Activated B cell treated with CpG ODN at 0.5 μM for 24 hours (primary cell): ENCODE measurements around the gene PRKCB. TPM values are rescaled to one million over a fixed set of nuclear protein-coding genes. Genes with fewer than 3 reads are reported as not detected.

Source experiments
- ATAC-seq: fragments of 200-7000 bp; cut with Tn5 transposase; one replicate; pipeline ENCODE4 v1.10.0; 2021; ENCODE audit warnings: low read depth, mild to moderate bottlenecking, moderate library complexity
- CTCF ChIA-PET: fragments of 350-600 bp; sonication (Branson Sonifier 250); formaldehyde crosslinking; loops from one replicate; lab custom pipeline; 2021; ENCODE audit warnings: antibody characterized with exemption; lab: Charles Lee
- POLR2A ChIA-PET: fragments of 350-600 bp; sonication (Branson Sonifier 250); formaldehyde crosslinking; loops from one replicate; lab custom pipeline; 2021; ENCODE audit warnings: antibody characterized with exemption; lab: Charles Lee
- DNase-seq: peaks from one replicate; pipeline ENCODE4 v3.0.0; 2022
- H3K27ac Mint-ChIP-seq: one replicate; pipeline ENCODE4 v1.8.0; 2020; ENCODE audit warnings: mixed read lengths
- H3K27me3 Mint-ChIP-seq: one replicate; pipeline ENCODE4 v1.8.0; 2021; ENCODE audit warnings: mixed read lengths
- H3K36me3 Mint-ChIP-seq: one replicate; pipeline ENCODE4 v1.8.0; 2021; ENCODE audit warnings: low read depth, mixed read lengths
- H3K4me1 Mint-ChIP-seq: one replicate; pipeline ENCODE4 v1.8.0; 2021; ENCODE audit warnings: mixed read lengths
- H3K4me3 Mint-ChIP-seq: one replicate; pipeline ENCODE4 v1.8.0; 2020; ENCODE audit warnings: mild to moderate bottlenecking, mixed read lengths
- H3K9me3 Mint-ChIP-seq: one replicate; pipeline ENCODE4 v1.8.0; 2020; ENCODE audit warnings: mixed read lengths
- CTCF ChIP-seq: fragments of 200-600 bp; IDR thresholded peaks from one replicate; pipeline ENCODE4 v1.8.0; 2022; ENCODE audit warnings: antibody characterized with exemption, mild to moderate bottlenecking
- intact Hi-C: fragments of 100-400 bp; cut with micrococcal nuclease; formaldehyde crosslinking; loops from one replicate; pipeline ENCODE4 v1.15.1; 2024
- total RNA-seq: library from RNA; stranded (reverse); gene quantifications from 2 replicates; pipeline ENCODE4 v1.2.3, GENCODE V29; 2022

PRKCB gene
- total RNA-seq, 1 donor from 2014 or later: 146 TPM

GRCh38 chr16:23838485-23839142, 2.8 kb downstream of the PRKCB start:
- POLR2A ChIA-PET: interaction anchor here (0.5 to 2.0 kb wide), 7 partner anchors 8 to 197 kb away, joined by 3 to 15 read pairs (median 3); no protein-coding TSS in a partner anchor
- Mint-ChIP-seq H3K4me3 (peak overlapping the region; percentile 98), H3K27me3 (no peaks in the 10 kb centered on the region), H3K4me1 (peaks cover 68% of the 10 kb centered on the region), H3K9me3 (no peaks in the 10 kb centered on the region), H3K36me3 (peaks cover 35% of the 10 kb centered on the region), H3K27ac (peak overlapping the region; percentile 91)
- TF ChIP-seq CTCF: no peak
- ATAC-seq (peak; percentile 26), DNase-seq (no peak)
- intact Hi-C loops: loop anchor here (1.0 kb wide), 1 partner anchor 10 kb away; no protein-coding TSS in a partner anchor
- CTCF ChIA-PET: interaction anchor here (0.7 to 1.9 kb wide), 5 partner anchors 15 to 172 kb away, joined by 4 to 9 read pairs (median 5); no protein-coding TSS in a partner anchor

- intact Hi-C loops: no loop called here
- Mint-ChIP-seq H3K4me1 (peaks cover 78% of the 10 kb centered on the region), H3K27ac (peak overlapping the region; percentile 91), H3K27me3 (no peaks in the 10 kb centered on the region), H3K9me3 (no peaks in the 10 kb centered on the region), H3K36me3 (peaks cover 47% of the 10 kb centered on the region), H3K4me3 (peak overlapping the region; percentile 98)
- CTCF ChIA-PET: interaction anchor here (1.4 kb wide), 3 partner anchors 37 to 170 kb away, joined by 3 to 8 read pairs (median 4); no protein-coding TSS in a partner anchor
- POLR2A ChIA-PET: interaction anchor here (1.2 to 2.3 kb wide), 5 partner anchors 17 to 174 kb away, joined by 3 to 17 read pairs (median 5); no protein-coding TSS in a partner anchor
- ATAC-seq (no peak), DNase-seq (no peak)
- no peak for TF ChIP-seq CTCF
These were observed 4.5 kb downstream of the PRKCB start for GRCh38 chr16:23840310-23840709.

- DNase-seq (no peak), ATAC-seq (peak; percentile 14)
- Mint-ChIP-seq H3K27ac (peak overlapping the region; percentile 85), H3K4me3 (peak overlapping the region; percentile 3), H3K36me3 (peaks cover 55% of the 10 kb centered on the region), H3K27me3 (no peaks in the 10 kb centered on the region), H3K9me3 (no peaks in the 10 kb centered on the region), H3K4me1 (peaks cover 88% of the 10 kb centered on the region)
- intact Hi-C loops: loop anchor here (2.0 kb wide), 1 partner anchor 39 kb away; no protein-coding TSS in a partner anchor
- ChIA-PET CTCF (interaction anchor here (1.0 to 1.5 kb wide), 4 partner anchors 11 to 168 kb away, joined by 4 to 8 read pairs (median 6); no protein-coding TSS in a partner anchor), POLR2A (interaction anchor here (0.7 to 3.2 kb wide), 10 partner anchors 10 to 107 kb away, joined by 3 to 25 read pairs (median 8); no protein-coding TSS in a partner anchor)
- no peak for TF ChIP-seq CTCF
These were observed 6.4 kb downstream of the PRKCB start for GRCh38 chr16:23842137-23842600.

- ChIA-PET POLR2A (interaction anchor here (0.6 to 3.2 kb wide), 11 partner anchors 9 to 171 kb away, joined by 3 to 25 read pairs (median 4); no protein-coding TSS in a partner anchor), CTCF (interaction anchor here (1.0 to 1.5 kb wide), 4 partner anchors 10 to 167 kb away, joined by 4 to 8 read pairs (median 6); no protein-coding TSS in a partner anchor)
- intact Hi-C loops: loop anchor here (1.0 to 2.0 kb wide), 3 partner anchors 8 to 38 kb away; partner anchors contain the start of gene PRKCB
- Mint-ChIP-seq H3K4me3 (peak overlapping the region; percentile 72), H3K27ac (peak overlapping the region; percentile 85), H3K9me3 (no peaks in the 10 kb centered on the region), H3K4me1 (peaks cover 88% of the 10 kb centered on the region), H3K27me3 (no peaks in the 10 kb centered on the region), H3K36me3 (peaks cover 60% of the 10 kb centered on the region)
- TF ChIP-seq CTCF: no peak
- DNase-seq: no peak
- ATAC-seq: peak; percentile 66
These were observed 7.4 kb downstream of the PRKCB start for GRCh38 chr16:23843143-23843542.
